Activated naive CD4-positive, alpha-beta T cell treated with anti-CD3 and anti-CD28 coated beads, Interleukin-2, amount 50 U/mL, for 72 hours (primary cell): ENCODE results near the gene COL8A1. TPM values are rescaled to one million over a fixed set of nuclear protein-coding genes. Genes with fewer than 3 reads are reported as not detected.

ENCODE experiments used
- ATAC-seq, 2 donors: fragments of 150-1000 bp; cut with Tn5 transposase; 2 replicates each; pipeline ENCODE4 v1.10.0; 2021; ENCODE audit warnings: mild to moderate bottlenecking in 2 of 2, moderate library complexity in 2 of 2
- DNase-seq, 2 donors: peaks; one replicate each; pipeline ENCODE4 v3.0.0; 2021 to 2022; ENCODE audit warnings: low spot score in 2 of 2
- H3K27ac Mint-ChIP-seq, 2 donors: one replicate each; pipeline ENCODE4 v1.8.0; 2022; ENCODE audit warnings: mild to moderate bottlenecking in 2 of 2, mixed read lengths in 2 of 2
- H3K36me3 Mint-ChIP-seq, 2 donors: one replicate each; pipeline ENCODE4 v1.8.0; 2022; ENCODE audit warnings: mixed read lengths in 2 of 2
- H3K9me3 Mint-ChIP-seq, 2 donors: one replicate each; pipeline ENCODE4 v1.8.0; 2022; ENCODE audit warnings: mixed read lengths in 2 of 2
- total RNA-seq, 2 donors: library from RNA; stranded (reverse); gene quantifications; one replicate each; pipeline ENCODE4 v1.2.3, GENCODE V29; 2022

Gene COL8A1
- total RNA-seq, 2 donors from 2014 or later = 0.07 TPM; not detected in 1

- Mint-ChIP-seq H3K9me3 (no peaks in the 10 kb centered on the region), H3K36me3 (peaks cover 0 to 20% of the 10 kb centered on the region in 2 donors), H3K27ac (no peak overlapping the region)
- ATAC-seq (no peak), DNase-seq (no peak)
Measured at GRCh38 chr3:99634881-99635280, 3.5 kb upstream of the COL8A1 start.

- H3K36me3 Mint-ChIP-seq = peaks cover 0 to 20% of the 10 kb centered on the region in 2 donors
- no peaks in the 10 kb centered on the region for H3K9me3 Mint-ChIP-seq
- DNase-seq = no peak
- ATAC-seq = no peak
- no peak overlapping the region for H3K27ac Mint-ChIP-seq
Measured at GRCh38 chr3:99635348-99635747, 3.0 kb upstream of the COL8A1 start.

GRCh38 chr3:99637016-99637367 lies 1.4 kb upstream of the COL8A1 start:
- Mint-ChIP-seq H3K36me3 (peaks cover 0 to 20% of the 10 kb centered on the region in 2 donors), H3K27ac (no peak overlapping the region), H3K9me3 (no peaks in the 10 kb centered on the region)
- peak in 1 of 2 donors; percentile 64 for ATAC-seq
- no peak for DNase-seq

GRCh38 chr3:99637368-99638111 lies 854 bp upstream of the COL8A1 start:
- peaks cover 0 to 20% of the 10 kb centered on the region in 2 donors for H3K36me3 Mint-ChIP-seq
- no peak overlapping the region for H3K27ac Mint-ChIP-seq
- ATAC-seq (peak; percentile 14 to 90), DNase-seq (peak in 1 of 2 donors; percentile 5)
- no peaks in the 10 kb centered on the region for H3K9me3 Mint-ChIP-seq

GRCh38 chr3:99639579-99639978 lies 1.2 kb downstream of the COL8A1 start:
- ATAC-seq (no peak), DNase-seq (no peak)
- H3K36me3 Mint-ChIP-seq = peaks cover 0 to 14% of the 10 kb centered on the region in 2 donors
- no peaks in the 10 kb centered on the region for H3K9me3 Mint-ChIP-seq
- no peak overlapping the region for H3K27ac Mint-ChIP-seq

- Mint-ChIP-seq H3K36me3 (peaks cover 0 to 14% of the 10 kb centered on the region in 2 donors), H3K9me3 (no peaks in the 10 kb centered on the region), H3K27ac (no peak overlapping the region)
- ATAC-seq = no peak
- DNase-seq = no peak
Measured at GRCh38 chr3:99640214-99640851, 1.9 kb downstream of the COL8A1 start.

- peaks cover 0 to 14% of the 10 kb centered on the region in 2 donors for H3K36me3 Mint-ChIP-seq
- no peak for ATAC-seq
- DNase-seq = no peak
- no peak overlapping the region for H3K27ac Mint-ChIP-seq
- H3K9me3 Mint-ChIP-seq = no peaks in the 10 kb centered on the region
Measured at GRCh38 chr3:99641480-99641879, 3.1 kb downstream of the COL8A1 start.

- Mint-ChIP-seq H3K36me3 (peaks cover 0 to 14% of the 10 kb centered on the region in 2 donors), H3K9me3 (no peaks in the 10 kb centered on the region), H3K27ac (no peak overlapping the region)
- ATAC-seq (no peak), DNase-seq (no peak)
Measured at GRCh38 chr3:99641982-99642381, 3.6 kb downstream of the COL8A1 start.

GRCh38 chr3:99644017-99644416 lies 5.6 kb downstream of the COL8A1 start:
- H3K9me3 Mint-ChIP-seq = no peaks in the 10 kb centered on the region
- ATAC-seq (no peak), DNase-seq (no peak)
- H3K27ac Mint-ChIP-seq = no peak overlapping the region
- peaks cover 0 to 2% of the 10 kb centered on the region in 2 donors for H3K36me3 Mint-ChIP-seq

- Mint-ChIP-seq H3K36me3 (no peaks in the 10 kb centered on the region), H3K27ac (no peak overlapping the region), H3K9me3 (no peaks in the 10 kb centered on the region)
- ATAC-seq (no peak), DNase-seq (no peak)
Measured at GRCh38 chr3:99644746-99645145, 6.4 kb downstream of the COL8A1 start.

- no peak for DNase-seq
- Mint-ChIP-seq H3K9me3 (no peaks in the 10 kb centered on the region), H3K27ac (no peak overlapping the region), H3K36me3 (no peaks in the 10 kb centered on the region)
- no peak for ATAC-seq
Measured at GRCh38 chr3:99645277-99646106, 7.1 kb downstream of the COL8A1 start.

GRCh38 chr3:99646107-99646435 lies 7.7 kb downstream of the COL8A1 start:
- ATAC-seq (no peak), DNase-seq (no peak)
- H3K9me3 Mint-ChIP-seq = no peaks in the 10 kb centered on the region
- no peaks in the 10 kb centered on the region for H3K36me3 Mint-ChIP-seq
- H3K27ac Mint-ChIP-seq = no peak overlapping the region

- Mint-ChIP-seq H3K9me3 (no peaks in the 10 kb centered on the region), H3K27ac (no peak overlapping the region), H3K36me3 (no peaks in the 10 kb centered on the region)
- ATAC-seq = no peak
- no peak for DNase-seq
Measured at GRCh38 chr3:99647081-99647480, 8.7 kb downstream of the COL8A1 start.

- DNase-seq (no peak), ATAC-seq (no peak)
- Mint-ChIP-seq H3K36me3 (no peaks in the 10 kb centered on the region), H3K27ac (no peak overlapping the region), H3K9me3 (no peaks in the 10 kb centered on the region)
Measured at GRCh38 chr3:99648101-99648500, 9.7 kb downstream of the COL8A1 start.

GRCh38 chr3:99648516-99648915 lies 10.1 kb downstream of the COL8A1 start:
- DNase-seq (no peak), ATAC-seq (no peak)
- H3K27ac Mint-ChIP-seq = no peak overlapping the region
- no peaks in the 10 kb centered on the region for H3K36me3 Mint-ChIP-seq
- no peaks in the 10 kb centered on the region for H3K9me3 Mint-ChIP-seq

GRCh38 chr3:99651531-99651930 lies 13.1 kb downstream of the COL8A1 start:
- Mint-ChIP-seq H3K9me3 (no peaks in the 10 kb centered on the region), H3K36me3 (no peaks in the 10 kb centered on the region), H3K27ac (no peak overlapping the region)
- ATAC-seq = no peak
- DNase-seq = no peak

GRCh38 chr3:99656624-99657023 lies 18.2 kb downstream of the COL8A1 start:
- H3K9me3 Mint-ChIP-seq = no peaks in the 10 kb centered on the region
- ATAC-seq (no peak), DNase-seq (no peak)
- H3K36me3 Mint-ChIP-seq = no peaks in the 10 kb centered on the region
- no peak overlapping the region for H3K27ac Mint-ChIP-seq
